Natural killer cell (primary cell): ENCODE measurements around the gene RUNX1. TPM values are rescaled to one million over a fixed set of nuclear protein-coding genes. Genes with fewer than 3 reads are reported as not detected.

Experiments used
- ATAC-seq, 3 donors: fragments of 150-1000 bp in 2 of 3; fragments of 200-7000 bp in 1 of 3; cut with Tn5 transposase; 1 replicate in 1 of 3; 2 replicates in 2 of 3; pipeline ENCODE4 v1.10.0; 2021; ENCODE audit warnings: mild to moderate bottlenecking in 2 of 3, moderate library complexity in 2 of 3
- DNase-seq, 2 donors: peaks; one replicate each; pipeline versions ENCODE4 v3.0.0 to v3.0.0-alpha.2; 2013 to 2021; ENCODE audit warnings: mixed read lengths in 1 of 2
- H3K27ac ChIP-seq: one replicate; pipeline ENCODE4 v1.5.1; 2013; ENCODE audit warnings: mild to moderate bottlenecking, low read length
- H3K27me3 ChIP-seq: one replicate; pipeline ENCODE4 v1.6.1; 2013; ENCODE audit warnings: low read length; ENCODE audit not compliant: control insufficient read depth, insufficient read depth
- H3K36me3 ChIP-seq: one replicate; pipeline ENCODE4 v1.6.1; 2013; ENCODE audit warnings: low read length; ENCODE audit not compliant: control insufficient read depth, insufficient read depth
- H3K4me1 ChIP-seq: one replicate; pipeline ENCODE4 v1.6.1; 2013; ENCODE audit warnings: low read length; ENCODE audit not compliant: control insufficient read depth, insufficient read depth
- H3K4me3 ChIP-seq: one replicate; pipeline ENCODE4 v1.5.1; 2013; ENCODE audit warnings: low read length
- H3K9me3 ChIP-seq: one replicate; pipeline ENCODE4 v1.6.1; 2013; ENCODE audit warnings: low read length; ENCODE audit not compliant: control insufficient read depth, insufficient read depth
- H3K27ac Mint-ChIP-seq, 2 donors: one replicate each; pipeline ENCODE4 v1.8.0; 2022; ENCODE audit warnings: mild to moderate bottlenecking in 2 of 2, mixed read lengths in 2 of 2, moderate library complexity in 1 of 2
- H3K27me3 Mint-ChIP-seq, 2 donors: one replicate each; pipeline ENCODE4 v1.8.0; 2022; ENCODE audit warnings: low read depth in 2 of 2, mixed read lengths in 2 of 2
- H3K36me3 Mint-ChIP-seq: one replicate; pipeline ENCODE4 v1.8.0; 2022; ENCODE audit warnings: mixed read lengths
- H3K4me1 Mint-ChIP-seq, 2 donors: one replicate each; pipeline ENCODE4 v1.8.0; 2022; ENCODE audit warnings: mixed read lengths in 2 of 2
- H3K4me3 Mint-ChIP-seq: one replicate; pipeline ENCODE4 v1.8.0; 2022; ENCODE audit warnings: mild to moderate bottlenecking, moderate library complexity, mixed read lengths
- H3K9me3 Mint-ChIP-seq, 2 donors: one replicate each; pipeline ENCODE4 v1.8.0; 2022; ENCODE audit warnings: mixed read lengths in 2 of 2
- CTCF ChIP-seq: fragments of 200-600 bp; IDR thresholded peaks from one replicate; pipeline ENCODE4 v1.8.0; 2022; ENCODE audit warnings: antibody characterized with exemption
- WGBS: methylation state at CpG from one replicate; pipeline ENCODE4 v1.1.7; 2013; ENCODE audit warnings: missing lambda C conversion rate; ENCODE audit not compliant: insufficient coverage; 5-methylcytosine and 5-hydroxymethylcytosine counted together
- intact Hi-C: fragments of 100-400 bp; cut with micrococcal nuclease; formaldehyde crosslinking; loops from one replicate; pipeline ENCODE4 v1.14.2; 2022
- total RNA-seq, 4 donors: library from RNA; stranded (reverse); fragments of 120-200 nt in 1 of 4; gene quantifications; one replicate each; pipeline versions ENCODE4 v1.2.3 to v1.2.4, GENCODE V29; 2013 to 2022

RUNX1 gene
- total RNA-seq, 3 donors from 2014 or later (not counting 1 experiment from before 2014, with no cell fraction given): 62.1 to 171 (median 98.2) TPM

- no peak for DNase-seq
- 61% methylated on average over 11 of the region's 11 CpGs for WGBS
- Histone ChIP-seq H3K36me3 (peaks cover 3% of the 10 kb centered on the region), H3K9me3 (no peaks in the 10 kb centered on the region), H3K4me1 (peaks cover 40% of the 10 kb centered on the region), H3K4me3 (no peak overlapping the region), H3K27ac (no peak overlapping the region), H3K27me3 (no peaks in the 10 kb centered on the region)
- Mint-ChIP-seq H3K27ac (peak overlapping the region in 1 of 2 donors; percentile 33), H3K9me3 (no peaks in the 10 kb centered on the region), H3K27me3 (no peaks in the 10 kb centered on the region), H3K36me3 (no peaks in the 10 kb centered on the region), H3K4me3 (peak overlapping the region; percentile 40), H3K4me1 (peaks cover 70 to 72% of the 10 kb centered on the region in 2 donors)
- intact Hi-C loops: no loop called here
- no peak for TF ChIP-seq CTCF
- peak; percentile 18 to 51 (median 25) for ATAC-seq
Measured at GRCh38 chr21:34912022-34912945, 136.8 kb downstream of the RUNX1 start.

- Histone ChIP-seq H3K27me3 (no peaks in the 10 kb centered on the region), H3K4me1 (peaks cover 40% of the 10 kb centered on the region), H3K36me3 (peaks cover 3% of the 10 kb centered on the region), H3K27ac (no peak overlapping the region), H3K4me3 (no peak overlapping the region), H3K9me3 (no peaks in the 10 kb centered on the region)
- TF ChIP-seq CTCF: no peak
- 83% methylated on average over 2 of the region's 2 CpGs for WGBS
- ATAC-seq: peak in 1 of 3 donors; percentile 56
- Mint-ChIP-seq H3K4me1 (peaks cover 73 to 76% of the 10 kb centered on the region in 2 donors), H3K27ac (peak overlapping the region in 1 of 2 donors; percentile 33), H3K27me3 (no peaks in the 10 kb centered on the region), H3K36me3 (no peaks in the 10 kb centered on the region), H3K4me3 (no peak overlapping the region), H3K9me3 (no peaks in the 10 kb centered on the region)
- DNase-seq: no peak
- intact Hi-C loops: no loop called here
Measured at GRCh38 chr21:34911360-34911759, 137.7 kb downstream of the RUNX1 start.

- no peaks in the 10 kb centered on the region for H3K36me3 Mint-ChIP-seq
- no peaks in the 10 kb centered on the region for H3K27me3 Mint-ChIP-seq
- DNase-seq (no peak), ATAC-seq (no peak)
- no peak for TF ChIP-seq CTCF
- H3K4me3 Mint-ChIP-seq: peak overlapping the region; percentile 31
- no peak overlapping the region for H3K27ac ChIP-seq
- H3K4me1 ChIP-seq: peaks cover 40% of the 10 kb centered on the region
- H3K36me3 ChIP-seq: peaks cover 3% of the 10 kb centered on the region
- no peak overlapping the region for H3K4me3 ChIP-seq
- intact Hi-C loops: no loop called here
- no peaks in the 10 kb centered on the region for H3K9me3 ChIP-seq
- WGBS: 82% methylated on average over 4 of the region's 4 CpGs
- H3K27ac Mint-ChIP-seq: peak overlapping the region in 1 of 2 donors; percentile 45
- H3K4me1 Mint-ChIP-seq: peaks cover 79 to 85% of the 10 kb centered on the region in 2 donors
- H3K9me3 Mint-ChIP-seq: no peaks in the 10 kb centered on the region
- no peaks in the 10 kb centered on the region for H3K27me3 ChIP-seq
Measured at GRCh38 chr21:34910396-34910795, 138.7 kb downstream of the RUNX1 start.
